Type B pancreatic cell (in vitro differentiated cells): ENCODE measurements around the gene FAM117A. TPM values are rescaled to one million over a fixed set of nuclear protein-coding genes. Genes with fewer than 3 reads are reported as not detected.
"Not testable (repeated sequence)": the region's sequence is repeated elsewhere in the genome, so short reads cannot be mapped to it uniquely, and the experiment has no call there.

ENCODE experiments used
- DNase-seq: peaks from one replicate; pipeline ENCODE4 v3.0.0; 2021; ENCODE audit warnings: mixed read lengths; ENCODE audit not compliant: unreplicated experiment; ENCODE audit errors: extremely low spot score
- H3K27ac Mint-ChIP-seq: 2 replicates; pipeline ENCODE4 v1.8.0; 2021; ENCODE audit warnings: mild to moderate bottlenecking, mixed read lengths
- H3K27me3 Mint-ChIP-seq: 2 replicates; pipeline ENCODE4 v1.8.0; 2021; ENCODE audit warnings: mixed read lengths
- H3K36me3 Mint-ChIP-seq: 2 replicates; pipeline ENCODE4 v1.8.0; 2021; ENCODE audit warnings: mixed read lengths
- H3K4me1 Mint-ChIP-seq: one replicate; pipeline ENCODE4 v1.8.0; 2021; ENCODE audit warnings: mixed read lengths; ENCODE audit not compliant: unreplicated experiment
- H3K4me3 Mint-ChIP-seq: 2 replicates; pipeline ENCODE4 v1.8.0; 2021; ENCODE audit warnings: mild to moderate bottlenecking, mixed read lengths
- H3K9me3 Mint-ChIP-seq: 2 replicates; pipeline ENCODE4 v1.8.0; 2021; ENCODE audit warnings: mixed read lengths
- CTCF ChIP-seq: fragments of 200-600 bp; sonication (generic); conservative IDR thresholded peaks from 2 replicates; pipeline ENCODE4 v1.5.0; 2021; ENCODE audit warnings: antibody characterized with exemption, mild to moderate bottlenecking
- total RNA-seq: library from RNA; stranded (reverse); gene quantifications from 2 replicates; pipeline ENCODE4 v1.2.1, GENCODE V29; 2021; ENCODE audit warnings: low replicate concordance

Gene FAM117A
- total RNA-seq, 1 donor from 2014 or later = 13.0 TPM

- H3K27me3 Mint-ChIP-seq = no peaks in the 10 kb centered on the region
- H3K36me3 Mint-ChIP-seq = peaks cover 6% of the 10 kb centered on the region
- DNase-seq = no peak
- TF ChIP-seq CTCF = no peak
- H3K4me1 Mint-ChIP-seq = no peaks in the 10 kb centered on the region
- no peak overlapping the region for H3K4me3 Mint-ChIP-seq
- no peaks in the 10 kb centered on the region for H3K9me3 Mint-ChIP-seq
- H3K27ac Mint-ChIP-seq = no peak overlapping the region
Observed at GRCh38 chr17:49728425-49728824, 35.5 kb downstream of the FAM117A start.

- Mint-ChIP-seq H3K4me1 (no peaks in the 10 kb centered on the region), H3K36me3 (peaks cover 6% of the 10 kb centered on the region), H3K9me3 (no peaks in the 10 kb centered on the region), H3K4me3 (no peak overlapping the region), H3K27me3 (no peaks in the 10 kb centered on the region), H3K27ac (no peak overlapping the region)
- no peak for DNase-seq
- TF ChIP-seq CTCF = no peak
Observed at GRCh38 chr17:49727380-49727779, 36.6 kb downstream of the FAM117A start.

- no peak for TF ChIP-seq CTCF
- Mint-ChIP-seq H3K36me3 (peaks cover 10% of the 10 kb centered on the region), H3K4me3 (no peak overlapping the region), H3K27me3 (no peaks in the 10 kb centered on the region), H3K4me1 (no peaks in the 10 kb centered on the region), H3K9me3 (no peaks in the 10 kb centered on the region), H3K27ac (no peak overlapping the region)
- DNase-seq = no peak
Observed at GRCh38 chr17:49725452-49726130, 38.3 kb downstream of the FAM117A start.

GRCh38 chr17:49724552-49724951 lies 39.4 kb downstream of the FAM117A start:
- H3K9me3 Mint-ChIP-seq, H3K27me3 Mint-ChIP-seq, H3K4me3 Mint-ChIP-seq, DNase-seq, H3K36me3 Mint-ChIP-seq, H3K27ac Mint-ChIP-seq, H3K4me1 Mint-ChIP-seq: not testable (repeated sequence)

GRCh38 chr17:49723423-49723822 lies 40.5 kb downstream of the FAM117A start:
- no peaks in the 10 kb centered on the region for H3K27me3 Mint-ChIP-seq
- TF ChIP-seq CTCF = no peak
- no peaks in the 10 kb centered on the region for H3K9me3 Mint-ChIP-seq
- DNase-seq = no peak
- H3K36me3 Mint-ChIP-seq = peaks cover 10% of the 10 kb centered on the region
- H3K4me1 Mint-ChIP-seq = no peaks in the 10 kb centered on the region
- H3K27ac Mint-ChIP-seq = no peak overlapping the region
- H3K4me3 Mint-ChIP-seq = no peak overlapping the region

GRCh38 chr17:49722066-49722465 lies 41.9 kb downstream of the FAM117A start:
- Mint-ChIP-seq H3K9me3 (no peaks in the 10 kb centered on the region), H3K27ac (no peak overlapping the region), H3K27me3 (no peaks in the 10 kb centered on the region), H3K4me3 (no peak overlapping the region), H3K36me3 (peaks cover 13% of the 10 kb centered on the region), H3K4me1 (no peaks in the 10 kb centered on the region)
- no peak for DNase-seq
- TF ChIP-seq CTCF = no peak
